NT2/D1 (cell line): ENCODE measurements around the gene GGA1.

Experiments
- DNase-seq: peaks from one replicate; pipeline ENCODE4 v3.0.0-alpha.2; 2011; ENCODE audit warnings: low read depth, low spot score
- H3K27me3 ChIP-seq: 2 replicates; pipeline ENCODE4 v1.6.0; 2011; ENCODE audit warnings: mild to moderate bottlenecking; ENCODE audit not compliant: insufficient read length, insufficient read depth
- H3K36me3 ChIP-seq: 2 replicates; pipeline ENCODE4 v1.6.1; 2011; ENCODE audit warnings: mild to moderate bottlenecking, low read length, mixed read lengths; ENCODE audit not compliant: insufficient read depth, insufficient read length
- H3K4me1 ChIP-seq: 2 replicates; pipeline ENCODE4 v1.5.1; 2011; ENCODE audit not compliant: insufficient read depth, insufficient read length
- H3K4me3 ChIP-seq: 2 replicates; pipeline ENCODE4 v1.5.1; 2011; ENCODE audit warnings: low read depth; ENCODE audit not compliant: insufficient read length
- H3K9ac ChIP-seq: 2 replicates; pipeline ENCODE4 v1.6.0; 2011; ENCODE audit warnings: low read depth; ENCODE audit not compliant: insufficient read length
- H3K9me3 ChIP-seq: 2 replicates; pipeline ENCODE4 v1.5.1; 2011; ENCODE audit warnings: mild to moderate bottlenecking, low read length; ENCODE audit not compliant: insufficient read depth
- SUZ12 ChIP-seq: IDR thresholded peaks from 2 replicates; pipeline ENCODE4 v1.6.1; 2011; ENCODE audit not compliant: insufficient read length, insufficient read depth; ENCODE audit errors: extremely low read depth
- YY1 ChIP-seq: IDR thresholded peaks from 2 replicates; pipeline ENCODE4 v1.6.1; 2011; ENCODE audit not compliant: insufficient read length, insufficient read depth
- ZNF274 ChIP-seq: IDR thresholded peaks from 2 replicates; pipeline ENCODE4 v1.6.1; 2011; ENCODE audit warnings: mild to moderate bottlenecking, low read depth, low read length

GGA1 gene

DNA sequence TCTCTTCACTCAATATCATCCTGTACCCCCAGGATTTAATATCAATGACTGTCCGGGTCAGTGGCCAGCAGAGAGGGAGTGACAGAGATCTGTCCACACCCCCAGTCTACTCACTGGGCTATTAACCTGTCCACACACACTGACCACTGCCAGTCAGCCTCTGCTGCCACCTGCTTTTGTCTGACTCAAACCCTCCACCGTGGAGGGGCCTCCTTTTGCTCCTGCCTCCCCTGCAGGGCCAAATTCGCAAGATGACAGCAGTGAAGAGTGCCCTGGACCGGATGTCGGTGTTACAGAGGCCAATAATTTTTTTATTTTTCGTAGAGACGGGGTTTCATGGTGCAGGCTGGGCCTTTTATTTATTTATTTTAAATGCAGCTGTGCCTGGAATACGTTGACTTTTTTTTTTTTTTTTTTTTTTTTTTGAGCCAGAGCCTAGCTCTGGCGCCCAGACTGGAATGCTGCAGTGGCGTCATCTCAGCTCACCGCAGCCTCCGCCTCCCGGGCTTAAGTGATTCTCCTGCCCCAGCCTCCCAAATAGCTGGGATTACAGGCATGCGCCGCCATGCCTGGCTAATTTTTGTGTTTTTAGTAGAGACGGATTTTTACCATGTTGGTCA lies 55.0 kb downstream of the GGA1 start:
- H3K4me1 ChIP-seq, result peaks cover 14% of the 10 kb centered on the region

DNA sequence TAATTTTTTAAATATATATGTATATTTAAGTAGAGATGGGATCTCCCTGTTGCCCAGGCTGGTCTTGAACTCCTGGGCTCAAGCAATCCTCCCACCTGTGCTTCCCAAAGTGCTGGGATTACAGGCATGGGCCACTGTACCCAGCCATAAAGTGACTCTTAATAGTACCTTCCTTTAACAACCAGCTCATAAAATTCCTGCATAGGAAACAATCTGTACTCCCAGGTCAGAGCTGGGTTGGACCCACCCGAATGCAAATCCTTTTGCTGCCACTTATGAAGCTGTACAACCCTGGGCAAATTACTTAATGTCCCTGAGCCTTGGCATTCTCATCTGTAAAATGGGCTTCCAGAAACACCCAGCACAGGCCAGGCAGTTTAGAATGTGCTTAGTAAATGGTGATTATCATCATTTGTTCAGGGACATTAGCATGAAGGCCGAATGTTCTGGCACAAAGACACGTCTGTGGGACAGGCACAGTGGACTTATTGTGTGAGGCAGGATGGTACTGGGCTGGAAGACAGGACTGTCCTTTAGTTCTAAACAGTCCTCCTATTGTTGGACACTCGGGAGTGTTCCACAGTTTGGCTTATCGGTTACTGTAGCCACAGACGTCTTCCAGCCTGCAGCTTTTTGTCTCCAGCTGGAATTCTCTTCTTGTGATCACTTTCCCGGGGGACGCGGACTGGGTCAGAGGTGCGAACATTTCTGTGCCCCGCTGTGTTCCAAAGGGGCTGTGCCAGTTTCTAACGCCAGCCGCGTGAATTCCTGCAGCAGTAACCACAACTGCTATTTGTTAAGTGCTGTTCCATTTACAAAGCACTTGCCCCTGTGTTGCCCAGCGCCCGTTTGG lies 55.8 kb downstream of the GGA1 start:
- Histone ChIP-seq H3K9me3 (no peaks in the 10 kb centered on the region), H3K4me1 (peaks cover 14% of the 10 kb centered on the region), H3K4me3 (no peak overlapping the region), H3K36me3 (peaks cover 42% of the 10 kb centered on the region), H3K9ac (no peak overlapping the region), H3K27me3 (no peaks in the 10 kb centered on the region)
- TF ChIP-seq YY1 (no peak), SUZ12 (no peak), ZNF274 (no peak)
- DNase-seq, result no peak

More for the DNA sequence above, 55.0 kb downstream of the GGA1 start:
- no peaks in the 10 kb centered on the region for H3K9me3 ChIP-seq
- no peaks in the 10 kb centered on the region for H3K27me3 ChIP-seq
- H3K4me3 ChIP-seq, result no peak overlapping the region
- H3K9ac ChIP-seq, result no peak overlapping the region
- H3K36me3 ChIP-seq, result peaks cover 42% of the 10 kb centered on the region
- no peak for DNase-seq
- TF ChIP-seq YY1 (no peak), SUZ12 (no peak), ZNF274 (no peak)

DNA sequence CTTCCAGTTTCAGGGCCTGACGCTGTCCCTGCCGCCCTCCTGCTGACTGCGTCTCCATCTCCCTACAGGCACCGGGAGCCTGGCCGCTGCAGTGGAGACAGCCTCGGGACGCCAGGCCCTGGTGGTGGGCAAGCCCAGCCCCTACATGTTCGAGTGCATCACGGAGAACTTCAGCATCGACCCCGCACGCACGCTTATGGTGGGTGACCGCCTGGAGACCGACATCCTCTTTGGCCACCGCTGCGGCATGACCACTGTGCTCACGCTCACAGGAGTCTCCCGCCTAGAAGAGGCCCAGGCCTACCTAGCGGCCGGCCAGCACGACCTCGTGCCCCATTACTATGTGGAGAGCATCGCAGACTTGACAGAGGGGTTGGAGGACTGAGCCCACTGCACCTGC lies 56.9 kb downstream of the GGA1 start:
- H3K4me3 ChIP-seq, result no peak overlapping the region
- no peaks in the 10 kb centered on the region for H3K9me3 ChIP-seq
- no peaks in the 10 kb centered on the region for H3K27me3 ChIP-seq
- H3K4me1 ChIP-seq, result peaks cover 9% of the 10 kb centered on the region
- DNase-seq, result no peak
- H3K9ac ChIP-seq, result no peak overlapping the region
- H3K36me3 ChIP-seq, result peaks cover 37% of the 10 kb centered on the region
- TF ChIP-seq SUZ12 (no peak), YY1 (no peak), ZNF274 (no peak)

DNA sequence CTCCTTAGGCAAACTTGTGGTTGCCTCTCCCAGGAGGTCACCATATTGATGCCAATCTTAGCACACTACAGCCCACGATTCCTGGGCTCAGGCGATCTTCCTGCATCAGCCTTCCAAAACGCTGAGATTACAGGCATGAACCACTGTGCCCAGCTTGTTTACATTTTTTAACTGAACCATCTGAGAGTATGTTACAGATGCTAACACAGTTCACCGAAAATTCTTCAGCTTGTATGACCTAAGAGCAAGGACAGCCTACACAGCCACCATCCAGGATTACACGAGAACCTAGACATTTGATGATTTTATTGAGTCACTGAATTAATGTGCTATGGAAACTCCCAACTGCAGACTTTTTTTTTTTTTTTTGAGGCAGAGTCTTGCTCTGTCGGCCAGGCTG lies 61.0 kb downstream of the GGA1 start:
- H3K9ac ChIP-seq, result no peak overlapping the region
- no peak for DNase-seq
- H3K27me3 ChIP-seq, result no peaks in the 10 kb centered on the region
- H3K4me3 ChIP-seq, result no peak overlapping the region
- H3K36me3 ChIP-seq, result peaks cover 27% of the 10 kb centered on the region
- TF ChIP-seq ZNF274 (no peak), SUZ12 (no peak), YY1 (no peak)
- H3K4me1 ChIP-seq, result peaks cover 6% of the 10 kb centered on the region
- H3K9me3 ChIP-seq, result no peaks in the 10 kb centered on the region

GRCh38 chr22:37672206-37672919 lies 63.7 kb downstream of the GGA1 start:
- no peak for DNase-seq
- H3K27me3 ChIP-seq, result no peaks in the 10 kb centered on the region
- H3K9me3 ChIP-seq, result no peaks in the 10 kb centered on the region
- H3K36me3 ChIP-seq, result peaks cover 2% of the 10 kb centered on the region
- peak overlapping the region; percentile 21 for H3K9ac ChIP-seq
- TF ChIP-seq YY1 (no peak), SUZ12 (no peak), ZNF274 (no peak)
- no peak overlapping the region for H3K4me3 ChIP-seq
- peaks cover 6% of the 10 kb centered on the region for H3K4me1 ChIP-seq

- H3K4me3 ChIP-seq, result no peak overlapping the region
- H3K36me3 ChIP-seq, result peaks cover 1% of the 10 kb centered on the region
- peaks cover 6% of the 10 kb centered on the region for H3K4me1 ChIP-seq
- H3K9me3 ChIP-seq, result no peaks in the 10 kb centered on the region
- no peaks in the 10 kb centered on the region for H3K27me3 ChIP-seq
- TF ChIP-seq YY1, result no peak
- TF ChIP-seq SUZ12, result no peak
- no peak for TF ChIP-seq ZNF274
- H3K9ac ChIP-seq, result peak overlapping the region; percentile 32
- no peak for DNase-seq
Observed at GRCh38 chr22:37672920-37673455, 64.4 kb downstream of the GGA1 start.
